Smooth muscle cell (in vitro differentiated cells): ENCODE data around the gene BEND4. TPM values are rescaled to one million over a fixed set of nuclear protein-coding genes. Genes with fewer than 3 reads are reported as not detected.
A peak's percentile ranks its signal among the peaks of the same experiment; 100 is the strongest.

Experiments used
- DNase-seq: peaks from one replicate; lab custom pipeline; 2025; ENCODE audit not compliant: unreplicated experiment; lab: John Stamatoyannopoulos, UW
- H2AFZ ChIP-seq: fragments of 200-600 bp; sonication (generic); 2 replicates; pipeline ENCODE4 v1.6.0; 2016; ENCODE audit warnings: antibody characterized with exemption, low read depth, mild to moderate bottlenecking
- H3F3A ChIP-seq: fragments of 200-600 bp; sonication (generic); 2 replicates; pipeline ENCODE4 v1.6.0; 2017; ENCODE audit warnings: antibody characterized with exemption, low read depth
- H3K27ac ChIP-seq: fragments of 200-600 bp; sonication (generic); 2 replicates; pipeline ENCODE4 v1.5.1; 2016; ENCODE audit warnings: low read depth, mild to moderate bottlenecking
- H3K27me3 ChIP-seq: fragments of 200-600 bp; sonication (generic); 2 replicates; pipeline ENCODE4 v1.6.1; 2016; ENCODE audit warnings: low read depth, mild to moderate bottlenecking
- H3K36me3 ChIP-seq: fragments of 200-600 bp; sonication (generic); 2 replicates; pipeline ENCODE4 v1.5.1; 2016; ENCODE audit warnings: low read depth
- H3K4me1 ChIP-seq: fragments of 200-600 bp; sonication (generic); 2 replicates; pipeline ENCODE4 v1.5.1; 2016; ENCODE audit warnings: low read depth
- H3K4me2 ChIP-seq: fragments of 200-600 bp; sonication (generic); 2 replicates; pipeline ENCODE4 v1.6.0; 2016; ENCODE audit warnings: mild to moderate bottlenecking
- H3K4me3 ChIP-seq: fragments of 200-600 bp; sonication (generic); 2 replicates; pipeline ENCODE4 v1.5.1; 2016; ENCODE audit warnings: mild to moderate bottlenecking
- H3K79me2 ChIP-seq: fragments of 200-600 bp; sonication (generic); 2 replicates; pipeline ENCODE4 v1.6.0; 2016; ENCODE audit warnings: low read depth, mild to moderate bottlenecking
- H3K9ac ChIP-seq: fragments of 200-600 bp; sonication (generic); 2 replicates; pipeline ENCODE4 v1.6.0; 2016; ENCODE audit warnings: low read depth
- H3K9me3 ChIP-seq: fragments of 200-600 bp; sonication (generic); replicated peaks from 2 replicates; pipeline ENCODE4 v1.5.1; 2016; ENCODE audit warnings: low read depth
- H4K20me1 ChIP-seq: fragments of 200-600 bp; sonication (generic); 2 replicates; pipeline ENCODE4 v1.6.0; 2016; ENCODE audit warnings: low read depth
- CTCF ChIP-seq: fragments of 200-600 bp; sonication (generic); IDR thresholded peaks from 2 replicates; pipeline ENCODE4 v1.5.1; 2017; ENCODE audit warnings: borderline replicate concordance, mild to moderate bottlenecking, antibody characterized with exemption; ENCODE audit not compliant: insufficient read depth, poor library complexity, severe bottlenecking
- WGBS: methylation state at CpG from one replicate; pipeline ENCODE4 v1.1.7; 2016; ENCODE audit warnings: low lambda C conversion rate; 5-methylcytosine and 5-hydroxymethylcytosine counted together
- polyA plus RNA-seq: library from polyadenylated mRNA; unstranded; fragments of >200 nt; fragmentation: Nextera tagmentation; extraction: Ambion mirVana; gene quantifications from 2 replicates; pipeline ENCODE4 v1.2.1, GENCODE V29; 2016
- total RNA-seq: library from RNA; depleted of rRNA; stranded (reverse); fragments of >200 nt; gene quantifications from 2 replicates; pipeline ENCODE4 v1.2.3, GENCODE V29; 2014

The BEND4 gene
- total and polyA plus RNA-seq, 2 experiments from 2014 or later: not detected

DNA sequence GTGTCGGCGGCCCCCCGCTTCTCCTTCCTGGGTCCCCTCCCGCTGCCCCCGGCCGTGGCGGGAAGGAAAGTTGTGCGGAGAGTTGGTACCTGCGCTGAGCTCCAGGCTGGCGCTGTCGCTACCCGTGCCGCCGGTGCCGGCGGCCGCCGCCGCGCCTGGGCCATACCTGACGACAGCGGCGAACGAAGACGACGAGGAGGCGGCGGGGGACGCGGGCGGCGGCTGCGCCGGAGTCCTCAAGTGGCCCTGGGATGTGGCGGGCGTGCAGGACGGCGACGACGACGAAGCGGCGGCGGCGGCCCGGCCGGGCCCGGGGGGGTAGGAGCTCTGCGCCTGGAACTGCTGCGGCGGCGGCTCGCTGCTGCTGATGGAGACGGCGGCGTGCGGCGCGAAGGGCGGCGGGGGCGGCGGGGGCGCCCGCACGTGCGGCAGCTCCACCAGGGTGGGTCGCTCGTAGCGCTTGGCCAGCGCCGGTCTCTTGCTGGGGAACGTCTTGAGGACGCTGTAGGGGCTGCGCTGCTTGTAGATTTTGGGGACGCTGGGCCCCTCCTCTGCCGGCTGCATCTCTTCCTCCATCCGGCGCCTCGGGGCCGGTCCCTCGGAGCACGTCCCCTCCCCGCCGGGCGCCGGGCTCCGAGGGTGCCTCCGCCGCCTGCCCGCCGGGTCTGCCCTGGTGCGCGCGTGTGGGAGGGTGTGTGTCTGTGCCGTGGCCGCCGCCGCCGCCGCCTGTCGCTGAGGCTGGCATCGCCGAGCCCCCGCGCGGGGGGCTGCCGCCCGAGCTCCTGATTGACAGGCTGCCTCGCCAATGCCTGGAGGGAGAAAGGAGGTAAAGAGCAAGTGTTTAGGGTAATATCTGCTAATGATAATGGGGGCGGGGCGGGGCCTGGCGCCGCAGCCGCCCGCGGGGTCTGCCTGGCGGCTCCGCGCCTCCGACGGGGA, 618 bp downstream of the BEND4 start:
- Histone ChIP-seq H3K27ac (no peak overlapping the region), H3K4me3 (peak overlapping the region; percentile 56), H3K9ac (no peak overlapping the region), H3K4me1 (peaks cover 12% of the 10 kb centered on the region), H3K4me2 (peak overlapping the region; percentile 93), H4K20me1 (no peaks in the 10 kb centered on the region), H3K9me3 (no peaks in the 10 kb centered on the region), H3K36me3 (no peaks in the 10 kb centered on the region), H3K27me3 (peaks cover 88% of the 10 kb centered on the region), H2AFZ (peak overlapping the region; percentile 77), H3K79me2 (no peaks in the 10 kb centered on the region), H3F3A (no peaks in the 10 kb centered on the region)
- 1% methylated on average over 88 of the region's 122 CpGs for WGBS
- DNase-seq: no peak
- no peak for TF ChIP-seq CTCF

DNA sequence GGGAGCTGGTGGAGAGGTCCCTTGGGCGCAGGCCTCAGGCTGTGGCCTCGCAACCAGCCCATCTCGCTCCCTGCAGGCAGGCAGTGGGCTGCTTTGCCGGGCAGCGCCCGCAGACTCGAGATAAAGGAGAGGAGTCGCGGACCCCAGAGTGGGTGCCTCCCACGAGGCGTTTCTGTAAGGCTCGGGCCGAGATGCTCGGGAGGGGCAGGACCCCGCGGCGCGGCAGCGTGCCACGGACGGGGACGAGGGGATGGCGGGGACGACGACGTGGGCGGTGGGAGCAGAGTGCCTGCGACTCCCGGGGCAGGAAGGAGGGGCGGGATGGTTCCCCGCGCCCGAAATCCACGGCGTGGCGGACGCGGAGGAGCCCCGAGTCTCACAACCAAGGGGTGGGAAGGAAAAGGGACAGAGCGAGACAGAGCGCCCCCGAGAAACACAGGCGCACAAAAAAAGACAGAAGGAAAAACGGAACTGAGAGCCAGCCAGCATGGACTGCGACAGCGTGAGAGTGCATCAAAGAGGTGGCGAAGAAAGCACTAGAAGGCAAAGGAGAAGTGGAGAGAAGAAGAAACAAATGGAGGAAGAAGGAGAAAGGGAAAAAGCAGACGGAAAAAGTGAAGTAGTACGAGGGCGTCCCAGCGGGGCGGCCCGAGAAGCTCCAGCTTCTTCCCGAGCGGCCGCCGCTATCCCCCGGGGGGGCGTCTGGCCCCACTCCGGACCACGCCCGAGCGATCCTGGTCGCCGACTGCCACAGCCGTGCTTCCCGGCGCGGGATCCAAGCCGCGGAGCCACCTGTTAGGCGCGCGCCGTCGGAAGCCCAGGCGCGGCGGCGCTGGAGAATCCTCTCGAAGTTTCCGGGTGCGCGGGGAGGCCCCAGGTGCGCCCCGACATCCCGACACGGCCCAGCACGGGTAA, 1.5 kb downstream of the BEND4 start:
- no peaks in the 10 kb centered on the region for H3K9me3 ChIP-seq
- H3K36me3 ChIP-seq: no peaks in the 10 kb centered on the region
- TF ChIP-seq CTCF: no peak
- H4K20me1 ChIP-seq: no peaks in the 10 kb centered on the region
- DNase-seq: no peak
- H3K9ac ChIP-seq: no peak overlapping the region
- H3K4me3 ChIP-seq: peak overlapping the region; percentile 56
- H3K79me2 ChIP-seq: no peaks in the 10 kb centered on the region
- no peak overlapping the region for H3K27ac ChIP-seq
- peak overlapping the region; percentile 46 for H2AFZ ChIP-seq
- H3F3A ChIP-seq: no peaks in the 10 kb centered on the region
- H3K4me1 ChIP-seq: peaks cover 12% of the 10 kb centered on the region
- H3K4me2 ChIP-seq: peak overlapping the region; percentile 93
- 7% methylated on average over 89 of the region's 89 CpGs for WGBS
- H3K27me3 ChIP-seq: peaks cover 97% of the 10 kb centered on the region

DNA sequence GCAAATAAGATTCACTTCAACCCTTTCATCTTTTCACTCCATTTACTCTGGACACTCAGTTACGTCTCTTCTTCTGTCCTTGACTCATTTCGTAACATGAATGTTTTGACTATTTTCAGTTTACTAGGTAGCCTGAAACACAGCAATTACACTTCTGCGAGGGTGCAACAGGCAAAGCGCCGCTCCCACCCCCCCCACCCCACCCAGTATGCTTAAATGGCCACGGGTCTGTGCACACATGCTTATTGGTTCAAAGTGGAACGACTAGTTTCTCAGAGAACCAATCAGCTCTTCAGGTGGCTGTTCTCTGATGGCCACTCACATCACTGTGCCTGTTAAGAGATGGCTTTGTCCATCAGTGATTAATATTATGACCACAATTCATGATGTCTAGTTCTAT, 3.5 kb downstream of the BEND4 start:
- peaks cover 12% of the 10 kb centered on the region for H3K4me1 ChIP-seq
- H3K79me2 ChIP-seq: no peaks in the 10 kb centered on the region
- H3K4me3 ChIP-seq: no peak overlapping the region
- H4K20me1 ChIP-seq: no peaks in the 10 kb centered on the region
- TF ChIP-seq CTCF: no peak
- H3K27ac ChIP-seq: no peak overlapping the region
- WGBS: 79% methylated on average over 7 of the region's 7 CpGs
- no peak overlapping the region for H3K4me2 ChIP-seq
- DNase-seq: no peak
- H3K9ac ChIP-seq: no peak overlapping the region
- H3K36me3 ChIP-seq: no peaks in the 10 kb centered on the region
- H3K27me3 ChIP-seq: peaks cover 80% of the 10 kb centered on the region
- no peaks in the 10 kb centered on the region for H3K9me3 ChIP-seq
- no peaks in the 10 kb centered on the region for H3F3A ChIP-seq
- no peak overlapping the region for H2AFZ ChIP-seq
